Measurements from ENCODE around the gene UBE2R2.
"Not testable (repeated sequence)": the region's sequence is repeated elsewhere in the genome, so short reads cannot be mapped to it uniquely, and the experiment has no call there.

Gene UBE2R2

GRCh38 chr9:33816327-33817252 lies at the start of gene UBE2R2:
Gene UBE2R2, plus strand, starts transcription at chr9:33817160. Its CDS starts 598 bp downstream, at chr9:33817758.
- peak; percentile 63 for DNase-seq (ENCODE audit: low read depth, low spot score)

DNA sequence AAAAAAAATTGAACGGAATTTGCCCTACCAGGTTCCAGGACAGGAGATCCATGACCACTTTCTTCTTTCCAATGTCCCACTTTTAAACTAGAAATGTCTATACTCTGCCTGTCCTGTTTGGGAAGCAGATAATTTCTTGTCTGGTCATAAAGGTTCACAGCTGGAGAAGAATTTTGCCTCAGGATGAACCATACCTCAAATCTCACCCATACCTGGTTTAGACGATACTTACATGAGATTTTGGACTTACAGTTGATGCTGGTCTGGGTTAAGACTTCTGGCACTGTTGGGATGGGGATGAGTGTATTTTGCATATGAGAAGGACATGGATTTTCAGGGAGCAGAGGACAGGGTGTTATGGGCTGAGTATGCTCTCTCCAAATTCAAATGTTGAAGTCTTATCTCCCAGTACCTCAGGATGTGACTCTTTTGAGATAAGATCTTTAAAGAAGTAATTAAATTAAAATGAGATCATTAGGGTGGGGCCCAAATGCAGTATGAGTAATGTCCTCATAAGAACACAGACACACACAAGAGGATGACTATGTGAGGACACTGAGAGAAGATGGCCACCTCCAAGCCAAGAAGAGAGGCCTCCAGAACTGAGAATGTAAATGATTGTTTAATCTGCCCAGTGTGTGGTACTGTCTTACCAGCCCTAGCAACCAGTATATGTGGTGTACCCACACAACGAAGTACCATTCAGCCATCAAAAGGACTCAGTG lies 46.6 kb upstream of the UBE2R2 start:
- not testable (repeated sequence) for DNase-seq (ENCODE audit: low read depth, low spot score)

- not testable (repeated sequence) for DNase-seq (ENCODE audit: low read depth, low spot score)
Observed at GRCh38 chr9:33773135-33773534, 43.8 kb upstream of the UBE2R2 start.

GRCh38 chr9:33774074-33774659 lies 42.8 kb upstream of the UBE2R2 start:
- DNase-seq (ENCODE audit: low read depth, low spot score): not testable (repeated sequence)

DNA sequence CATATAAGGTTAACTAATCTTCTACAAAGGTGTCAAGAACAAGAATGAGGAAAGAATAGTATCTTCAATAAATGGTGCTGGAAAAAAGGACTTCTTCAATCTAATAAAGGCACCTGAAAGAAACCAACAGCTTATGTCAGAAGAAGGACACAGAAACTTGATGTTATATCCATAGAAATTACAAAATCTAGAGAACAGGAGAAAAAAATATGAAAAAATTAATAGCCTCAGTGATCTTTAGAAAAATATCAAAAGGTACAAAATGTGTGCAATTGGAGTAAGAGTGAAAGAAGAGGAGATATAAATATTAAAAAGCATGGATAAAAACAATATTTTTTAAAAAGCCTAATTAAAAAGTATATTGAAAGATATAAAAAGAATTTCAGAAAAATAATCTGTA lies 40.4 kb upstream of the UBE2R2 start:
- DNase-seq (ENCODE audit: low read depth, low spot score): no peak

DNA sequence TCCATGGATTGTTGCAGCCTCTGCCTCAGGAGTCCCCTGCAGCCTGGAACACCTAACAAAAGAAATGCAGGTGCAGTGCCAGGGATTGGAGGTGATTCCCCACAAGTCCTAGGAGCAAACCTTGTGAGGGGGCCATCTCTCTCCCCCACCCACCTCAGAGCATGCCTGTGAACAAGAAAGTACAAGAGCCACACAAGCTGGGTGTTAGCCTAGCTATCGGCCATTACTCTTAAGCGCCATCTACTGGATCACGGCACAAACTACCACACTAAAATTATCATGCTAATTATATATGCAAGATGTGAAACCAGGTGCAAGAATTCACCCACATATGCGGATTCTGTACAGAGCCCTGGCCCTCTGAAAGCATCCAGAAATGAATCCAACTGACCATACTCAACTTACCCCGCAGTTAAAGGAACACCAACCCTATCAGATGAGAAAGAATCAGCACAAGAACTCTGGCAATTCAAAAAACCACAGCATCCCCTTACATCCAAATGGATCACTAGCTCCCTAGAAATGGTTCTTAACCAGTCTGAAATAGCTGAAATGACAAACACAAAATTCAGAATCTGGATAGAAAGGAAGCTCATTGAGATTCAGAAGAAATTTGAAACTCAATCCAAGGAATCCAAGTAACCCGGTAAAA lies 38.1 kb upstream of the UBE2R2 start:
- no peak for DNase-seq (ENCODE audit: low read depth, low spot score)

- DNase-seq (ENCODE audit: low read depth, low spot score): no peak
Observed at GRCh38 chr9:33780276-33780675, 36.7 kb upstream of the UBE2R2 start.

- no peak for DNase-seq (ENCODE audit: low read depth, low spot score)
Observed at GRCh38 chr9:33781736-33782135, 35.2 kb upstream of the UBE2R2 start.

GRCh38 chr9:33782395-33783152 lies 34.4 kb upstream of the UBE2R2 start:
- DNase-seq (ENCODE audit: low read depth, low spot score): no peak

GRCh38 chr9:33785914-33786313 lies 31.0 kb upstream of the UBE2R2 start:
- DNase-seq (ENCODE audit: low read depth, low spot score): no peak

- DNase-seq (ENCODE audit: low read depth, low spot score): no peak
Observed at GRCh38 chr9:33786681-33787080, 30.3 kb upstream of the UBE2R2 start.

DNA sequence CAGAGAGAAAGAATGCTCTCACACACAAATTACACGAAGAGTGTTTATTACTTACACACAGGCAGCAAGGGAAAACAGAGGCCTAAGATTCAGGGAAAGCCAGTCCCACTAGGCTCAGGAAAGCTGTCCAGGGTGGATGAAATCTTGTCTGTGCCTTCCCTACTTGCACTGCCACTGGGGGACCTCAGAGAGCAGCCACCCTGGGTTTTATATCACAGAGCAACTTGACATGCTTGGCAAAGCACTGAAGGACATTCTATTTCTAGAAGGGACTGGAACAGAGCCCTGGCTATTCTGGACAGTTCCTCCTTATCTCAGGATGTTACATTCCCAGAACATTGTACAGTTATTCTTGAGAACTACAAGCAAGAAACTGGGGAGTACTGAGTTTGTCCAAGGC lies 29.1 kb upstream of the UBE2R2 start:
- no peak for DNase-seq (ENCODE audit: low read depth, low spot score)

DNA sequence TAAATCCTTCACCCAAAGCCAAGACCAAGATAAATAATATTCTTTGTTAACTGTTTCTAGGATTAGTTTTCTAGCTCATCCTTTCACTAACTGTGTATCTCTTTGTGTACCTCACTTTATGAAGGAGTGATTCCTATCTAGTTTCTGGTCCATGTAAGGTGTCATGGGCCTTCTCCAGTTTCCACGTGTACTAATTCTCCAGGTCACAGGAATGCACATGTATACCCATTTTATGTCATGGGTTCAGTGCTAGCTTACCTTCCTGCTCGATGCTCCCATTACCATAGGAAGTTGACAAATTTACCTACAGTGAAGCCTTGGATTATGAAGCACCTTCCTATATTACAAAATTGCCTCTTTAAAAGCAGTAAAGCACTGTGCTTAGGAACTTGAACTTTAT lies 27.5 kb upstream of the UBE2R2 start:
- DNase-seq (ENCODE audit: low read depth, low spot score): not testable (repeated sequence)

GRCh38 chr9:33791117-33791516 lies 25.8 kb upstream of the UBE2R2 start:
- DNase-seq (ENCODE audit: low read depth, low spot score): no peak

- DNase-seq (ENCODE audit: low read depth, low spot score): not testable (repeated sequence)
Observed at GRCh38 chr9:33793496-33793895, 23.5 kb upstream of the UBE2R2 start.

- DNase-seq (ENCODE audit: low read depth, low spot score): no peak
Observed at GRCh38 chr9:33794560-33794959, 22.4 kb upstream of the UBE2R2 start.

GRCh38 chr9:33795281-33795680 lies 21.7 kb upstream of the UBE2R2 start, which contains the start of gene PRSS3:
Gene PRSS3, plus strand, starts transcription at chr9:33795561. Its CDS starts 13 bp downstream, at chr9:33795574.
- DNase-seq (ENCODE audit: low read depth, low spot score): no peak

- DNase-seq (ENCODE audit: low read depth, low spot score): no peak
Observed at GRCh38 chr9:33795819-33796218, 21.1 kb upstream of the UBE2R2 start.

DNA sequence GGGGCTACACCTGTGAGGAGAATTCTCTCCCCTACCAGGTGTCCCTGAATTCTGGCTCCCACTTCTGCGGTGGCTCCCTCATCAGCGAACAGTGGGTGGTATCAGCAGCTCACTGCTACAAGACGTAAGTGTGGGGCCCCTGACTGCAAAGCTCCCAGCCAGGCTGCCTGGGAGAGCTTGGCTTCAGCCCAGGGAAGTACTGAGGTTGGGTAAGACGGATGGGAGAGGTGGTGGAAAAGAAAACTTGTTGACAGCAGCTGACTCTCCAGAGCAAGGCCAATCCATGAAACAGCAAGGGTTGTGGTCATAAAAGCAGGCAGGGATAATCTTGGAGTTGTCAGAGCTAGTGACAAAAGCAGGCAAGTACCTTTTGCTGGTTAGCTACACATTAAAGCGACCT lies 20.3 kb upstream of the UBE2R2 start:
- not testable (repeated sequence) for DNase-seq (ENCODE audit: low read depth, low spot score)

- DNase-seq (ENCODE audit: low read depth, low spot score): no peak
Observed at GRCh38 chr9:33797837-33798236, 19.1 kb upstream of the UBE2R2 start.

GRCh38 chr9:33798545-33798944 lies 18.4 kb upstream of the UBE2R2 start:
- no peak for DNase-seq (ENCODE audit: low read depth, low spot score)

Measured in brain pericyte (primary cell).